SU-DHL-6 (cell line): ENCODE results near the gene PRCD.

ENCODE experiments used
- H2AFZ ChIP-seq: fragments of 200-600 bp; sonication (generic); 2 replicates; pipeline ENCODE4 v1.6.1; 2014; ENCODE audit warnings: low read depth, mild to moderate bottlenecking, moderate library complexity, mixed read lengths, antibody characterized with exemption, low read length; ENCODE audit not compliant: severe bottlenecking
- H3F3A ChIP-seq: fragments of 200-600 bp; shearing (Covaris generic); 2 replicates; pipeline ENCODE4 v1.6.0; 2016; ENCODE audit warnings: antibody characterized with exemption, mild to moderate bottlenecking; ENCODE audit not compliant: insufficient read depth
- H3K27ac ChIP-seq: fragments of 200-600 bp; sonication (generic); 2 replicates; pipeline ENCODE4 v1.5.1; 2016; ENCODE audit warnings: low read depth, mild to moderate bottlenecking, low read length, moderate library complexity, mixed read lengths
- H3K27me3 ChIP-seq: fragments of 200-600 bp; sonication (generic), shearing (Covaris generic); 2 replicates; pipeline ENCODE4 v1.6.0; 2014; ENCODE audit warnings: mild to moderate bottlenecking, low read length
- H3K36me3 ChIP-seq: fragments of 200-600 bp; sonication (generic); 2 replicates; pipeline ENCODE4 v1.6.1; 2014; ENCODE audit warnings: mild to moderate bottlenecking, low read length, mixed read lengths
- H3K4me2 ChIP-seq: fragments of 300-600, 200-600 bp; shearing (Covaris generic), sonication (generic); 2 replicates; pipeline ENCODE4 v1.6.0; 2014; ENCODE audit warnings: low read length, low read depth, mild to moderate bottlenecking; ENCODE audit not compliant: poor library complexity, severe bottlenecking
- H3K4me3 ChIP-seq: fragments of 200-600 bp; sonication (generic); 2 replicates; pipeline ENCODE4 v1.5.1; 2014; ENCODE audit warnings: antibody characterized with exemption, low read length, mild to moderate bottlenecking, mixed read lengths; ENCODE audit not compliant: insufficient read depth, poor library complexity, severe bottlenecking
- H3K79me2 ChIP-seq: fragments of 200-600 bp; sonication (generic); 2 replicates; pipeline ENCODE4 v1.6.1; 2014; ENCODE audit warnings: mild to moderate bottlenecking, low read length, moderate library complexity; ENCODE audit not compliant: insufficient read depth
- H3K9ac ChIP-seq: fragments of 200-600 bp; sonication (generic); 2 replicates; pipeline ENCODE4 v1.7.0; 2014; ENCODE audit warnings: mild to moderate bottlenecking, low read length
- H3K9me2 ChIP-seq: fragments of 200-600 bp; sonication (generic); replicated peaks from 2 replicates; pipeline ENCODE4 v1.6.1; 2014; ENCODE audit warnings: low read length; ENCODE audit not compliant: insufficient read depth
- H3K9me3 ChIP-seq: fragments of 200-600 bp; sonication (generic); 2 replicates; pipeline ENCODE4 v1.6.1; 2014; ENCODE audit warnings: low read length, mixed read lengths; ENCODE audit not compliant: insufficient read depth
- H4K20me1 ChIP-seq: fragments of 200-600 bp; sonication (generic); 2 replicates; pipeline ENCODE4 v1.6.1; 2014; ENCODE audit warnings: low read depth, mild to moderate bottlenecking, antibody characterized with exemption, low read length, moderate library complexity, mixed read lengths
- EZH2phosphoT487 ChIP-seq: fragments of 200-600 bp; sonication (generic), shearing (Covaris generic); conservative IDR thresholded peaks from 2 replicates; pipeline ENCODE4 v1.6.1; 2018; ENCODE audit warnings: mild to moderate bottlenecking, antibody characterized with exemption, low read length, moderate library complexity, mixed read lengths
- TF ChIP-seq, protein P1 (sequence below): fragments of 200-600 bp; sonication (generic); IDR thresholded peaks from one replicate; pipeline ENCODE4 v1.5.1; 2017; ENCODE audit warnings: antibody characterized with exemption, mild to moderate bottlenecking, low read length, moderate library complexity; ENCODE audit not compliant: insufficient read depth, poor library complexity, severe bottlenecking

PRCD gene

DNA sequence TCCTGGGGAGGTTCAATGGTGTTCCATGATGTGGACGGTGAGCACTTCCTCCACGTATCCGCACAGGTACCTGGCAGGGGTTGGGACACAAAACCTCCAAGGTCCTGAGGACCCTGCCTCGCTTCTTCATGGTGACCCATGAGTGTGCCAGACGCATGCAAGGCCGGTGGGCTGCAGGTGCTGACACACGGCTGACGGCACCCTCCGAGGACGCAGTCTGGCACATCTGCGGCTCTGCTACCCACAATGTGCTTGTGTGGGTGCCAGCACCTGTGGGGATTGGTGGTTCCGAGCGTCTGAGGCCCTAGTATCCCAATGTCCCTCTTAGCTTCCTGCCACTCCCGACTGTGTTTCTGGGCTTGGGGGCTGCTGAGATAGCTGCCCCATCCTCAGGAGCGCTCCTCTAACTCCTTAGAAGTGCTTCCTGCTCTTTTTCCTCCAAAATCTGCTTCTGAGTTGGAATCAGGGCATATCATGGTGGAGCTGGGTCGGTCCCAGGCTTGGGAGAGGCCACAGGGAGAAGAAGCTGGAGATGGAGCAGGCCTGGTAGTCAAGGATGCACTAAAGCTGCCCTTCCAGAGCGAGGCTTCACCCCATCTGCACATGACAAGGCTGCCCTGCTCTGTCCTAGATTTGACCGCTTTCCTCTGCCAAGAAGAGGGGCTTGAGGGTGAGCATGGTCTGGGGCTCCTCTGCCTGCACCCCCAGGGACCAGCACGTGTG, 3.9 kb upstream of the PRCD start:
- no peaks in the 10 kb centered on the region for H3K9me3 ChIP-seq
- H3K4me3 ChIP-seq, result no peak overlapping the region
- H3K79me2 ChIP-seq, result no peaks in the 10 kb centered on the region
- H3K9ac ChIP-seq, result no peak overlapping the region
- H3F3A ChIP-seq, result no peaks in the 10 kb centered on the region
- H3K27me3 ChIP-seq, result no peaks in the 10 kb centered on the region
- TF ChIP-seq EZH2phosphoT487, result no peak
- TF ChIP-seq, protein P1, sequence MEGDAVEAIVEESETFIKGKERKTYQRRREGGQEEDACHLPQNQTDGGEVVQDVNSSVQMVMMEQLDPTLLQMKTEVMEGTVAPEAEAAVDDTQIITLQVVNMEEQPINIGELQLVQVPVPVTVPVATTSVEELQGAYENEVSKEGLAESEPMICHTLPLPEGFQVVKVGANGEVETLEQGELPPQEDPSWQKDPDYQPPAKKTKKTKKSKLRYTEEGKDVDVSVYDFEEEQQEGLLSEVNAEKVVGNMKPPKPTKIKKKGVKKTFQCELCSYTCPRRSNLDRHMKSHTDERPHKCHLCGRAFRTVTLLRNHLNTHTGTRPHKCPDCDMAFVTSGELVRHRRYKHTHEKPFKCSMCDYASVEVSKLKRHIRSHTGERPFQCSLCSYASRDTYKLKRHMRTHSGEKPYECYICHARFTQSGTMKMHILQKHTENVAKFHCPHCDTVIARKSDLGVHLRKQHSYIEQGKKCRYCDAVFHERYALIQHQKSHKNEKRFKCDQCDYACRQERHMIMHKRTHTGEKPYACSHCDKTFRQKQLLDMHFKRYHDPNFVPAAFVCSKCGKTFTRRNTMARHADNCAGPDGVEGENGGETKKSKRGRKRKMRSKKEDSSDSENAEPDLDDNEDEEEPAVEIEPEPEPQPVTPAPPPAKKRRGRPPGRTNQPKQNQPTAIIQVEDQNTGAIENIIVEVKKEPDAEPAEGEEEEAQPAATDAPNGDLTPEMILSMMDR, result no peak
- no peaks in the 10 kb centered on the region for H3K36me3 ChIP-seq
- H2AFZ ChIP-seq, result no peak overlapping the region
- no peak overlapping the region for H3K4me2 ChIP-seq
- no peaks in the 10 kb centered on the region for H3K9me2 ChIP-seq
- no peaks in the 10 kb centered on the region for H4K20me1 ChIP-seq
- H3K27ac ChIP-seq, result no peak overlapping the region

DNA sequence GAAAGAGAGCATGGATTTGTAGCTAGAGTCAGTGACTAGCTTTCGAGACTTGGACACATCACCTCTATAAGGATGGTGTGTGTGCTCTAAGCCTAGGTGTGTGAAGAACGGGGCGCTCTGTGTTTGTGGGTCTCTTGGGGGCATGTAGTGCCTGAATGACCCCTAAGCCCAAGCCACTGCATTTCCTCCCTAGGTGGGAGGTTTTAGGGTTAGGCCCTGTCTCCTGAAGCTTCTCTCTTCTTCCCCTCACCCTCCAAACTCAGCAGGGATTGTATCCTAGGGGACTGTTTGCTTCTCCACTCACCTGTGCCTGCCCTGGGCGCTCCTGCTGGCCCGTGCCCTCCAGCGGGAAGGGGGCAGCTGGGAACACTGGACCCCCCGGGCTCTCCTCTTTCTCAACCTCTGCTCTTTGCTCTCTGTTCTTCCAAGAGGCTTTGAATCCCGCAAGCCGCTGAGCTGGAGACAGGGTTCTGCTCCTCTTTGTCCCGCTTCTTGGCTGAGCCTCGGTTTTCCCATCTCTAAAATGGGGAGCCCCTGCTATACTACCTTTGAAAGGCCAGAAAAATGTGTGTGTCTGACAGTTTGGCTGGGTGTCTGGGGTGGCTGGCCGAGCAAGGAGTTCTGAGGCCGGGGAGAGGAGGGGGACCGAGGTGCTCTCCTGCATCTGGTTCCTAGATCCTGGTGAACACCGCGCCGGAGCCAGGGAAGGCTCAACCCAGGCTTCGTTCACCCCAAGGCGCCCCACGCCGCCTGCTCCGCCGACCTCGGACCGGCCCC, 3.1 kb upstream of the PRCD start:
- Histone ChIP-seq H3F3A (no peaks in the 10 kb centered on the region), H2AFZ (no peak overlapping the region), H3K27ac (no peak overlapping the region), H3K4me2 (no peak overlapping the region), H3K27me3 (no peaks in the 10 kb centered on the region), H3K36me3 (no peaks in the 10 kb centered on the region), H3K9me3 (no peaks in the 10 kb centered on the region), H3K9me2 (no peaks in the 10 kb centered on the region), H3K4me3 (no peak overlapping the region), H4K20me1 (no peaks in the 10 kb centered on the region), H3K79me2 (no peaks in the 10 kb centered on the region), H3K9ac (no peak overlapping the region)
- no peak for TF ChIP-seq EZH2phosphoT487
- TF ChIP-seq, protein P1, result no peak

DNA sequence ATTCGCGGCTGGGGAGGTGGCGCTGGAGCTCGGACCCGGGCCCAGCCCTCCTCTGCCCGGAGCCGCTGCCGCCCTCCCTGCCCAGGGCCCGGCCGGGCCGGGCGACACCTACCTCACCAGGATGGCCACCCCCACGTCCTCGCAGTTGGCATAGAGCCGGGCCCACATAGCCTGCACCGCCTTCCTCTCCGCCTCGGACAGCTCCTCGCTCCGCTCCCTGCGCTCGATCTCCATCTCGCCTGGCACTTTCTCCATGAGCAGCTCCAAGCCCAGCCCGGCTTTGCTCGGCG, 2.6 kb upstream of the PRCD start:
- TF ChIP-seq EZH2phosphoT487, result no peak
- TF ChIP-seq, protein P1, result no peak
- Histone ChIP-seq H3K9me3 (no peaks in the 10 kb centered on the region), H3K9ac (no peak overlapping the region), H3K36me3 (no peaks in the 10 kb centered on the region), H3K27me3 (no peaks in the 10 kb centered on the region), H3K4me3 (no peak overlapping the region), H4K20me1 (no peaks in the 10 kb centered on the region), H3K27ac (no peak overlapping the region), H3K4me2 (no peak overlapping the region), H3K79me2 (no peaks in the 10 kb centered on the region), H2AFZ (no peak overlapping the region), H3K9me2 (no peaks in the 10 kb centered on the region), H3F3A (no peaks in the 10 kb centered on the region)
